SK-N-SH treated with all-trans-retinoic acid at 6 μM for 48 hours (cell line): ENCODE data around the gene NECTIN3.

Experiments used
- ATAC-seq: fragments of 200-7000 bp; cut with Tn5 transposase; 3 replicates; pipeline ENCODE4 v1.9.1; 2020; ENCODE audit warnings: mild to moderate bottlenecking, moderate library complexity
- ARNTL ChIP-seq: fragments of 450-650 bp; formaldehyde crosslinking; IDR thresholded peaks from 2 replicates; pipeline ENCODE4 v1.5.0; 2020; ENCODE audit warnings: low read depth, mild to moderate bottlenecking, moderate library complexity, borderline replicate concordance
- CREB5 ChIP-seq: fragments of 250-450 bp; sonication (Bioruptor Pico); IDR thresholded peaks from 2 replicates; pipeline ENCODE4 v1.5.1; 2020; ENCODE audit warnings: low read depth, mild to moderate bottlenecking, moderate library complexity
- CSRNP3 ChIP-seq: fragments of 250-450 bp; sonication (Bioruptor Pico); IDR thresholded peaks from 2 replicates; pipeline ENCODE4 v1.5.1; 2021; ENCODE audit warnings: mild to moderate bottlenecking, moderate library complexity
- ESRRG ChIP-seq: fragments of 250-450 bp; sonication (Bioruptor Pico); IDR thresholded peaks from 2 replicates; pipeline ENCODE4 v1.6.1; 2021; ENCODE audit warnings: mild to moderate bottlenecking
- GLIS3 ChIP-seq: fragments of 250-450 bp; sonication (Bioruptor Pico); IDR thresholded peaks from 2 replicates; pipeline ENCODE4 v1.5.0; 2020; ENCODE audit warnings: mild to moderate bottlenecking, moderate library complexity
- ISL1 ChIP-seq: fragments of 250-450 bp; sonication (Bioruptor Pico); IDR thresholded peaks from 2 replicates; pipeline ENCODE4 v2.1.2; 2022; ENCODE audit warnings: mild to moderate bottlenecking, moderate library complexity
- OSR1 ChIP-seq: fragments of 250-450 bp; sonication (Bioruptor Pico); IDR thresholded peaks from 2 replicates; pipeline ENCODE4 v1.8.0; 2022; ENCODE audit warnings: moderate library complexity, mild to moderate bottlenecking, inconsistent platforms
- PATZ1 ChIP-seq: fragments of 250-450 bp; sonication (Bioruptor Pico); IDR thresholded peaks from 2 replicates; pipeline ENCODE4 v1.8.0; 2020; ENCODE audit warnings: mild to moderate bottlenecking, moderate library complexity, borderline replicate concordance
- RARB ChIP-seq: fragments of 250-450 bp; sonication (Bioruptor Pico); IDR thresholded peaks from 2 replicates; pipeline ENCODE4 v1.8.0; 2021; ENCODE audit warnings: mild to moderate bottlenecking, moderate library complexity
- SNAI2 ChIP-seq: fragments of 250-450 bp; sonication (Bioruptor Pico); IDR thresholded peaks from 2 replicates; pipeline ENCODE4 v1.5.0; 2020; ENCODE audit warnings: mild to moderate bottlenecking, moderate library complexity
- TCF4 ChIP-seq: fragments of 250-450 bp; sonication (Bioruptor Pico); IDR thresholded peaks from 2 replicates; pipeline ENCODE4 v1.8.0; 2021; ENCODE audit warnings: mild to moderate bottlenecking, moderate library complexity, borderline replicate concordance
- TOX ChIP-seq: fragments of 250-450 bp; sonication (Bioruptor Pico); IDR thresholded peaks from 2 replicates; pipeline ENCODE4 v1.8.0; 2021; ENCODE audit warnings: mild to moderate bottlenecking, moderate library complexity, borderline replicate concordance
- TSHZ2 ChIP-seq: fragments of 250-450 bp; sonication (Bioruptor Pico); IDR thresholded peaks from 2 replicates; pipeline ENCODE4 v1.5.0; 2020; ENCODE audit warnings: mild to moderate bottlenecking, moderate library complexity
- ZFP3 ChIP-seq: fragments of 250-450 bp; sonication (Bioruptor Pico); IDR thresholded peaks from 2 replicates; pipeline ENCODE4 v1.5.0; 2020; ENCODE audit warnings: mild to moderate bottlenecking, moderate library complexity
- ZFP30 ChIP-seq: fragments of 450-650 bp; formaldehyde crosslinking; IDR thresholded peaks from 2 replicates; pipeline ENCODE4 v1.5.0; 2022; ENCODE audit warnings: mild to moderate bottlenecking, moderate library complexity
- ZNF70 ChIP-seq: fragments of 450-650 bp; formaldehyde crosslinking; IDR thresholded peaks from 2 replicates; pipeline ENCODE4 v1.5.0; 2020; ENCODE audit warnings: mild to moderate bottlenecking, moderate library complexity
- ZNF8 ChIP-seq: fragments of 450-650 bp; formaldehyde crosslinking; IDR thresholded peaks from 2 replicates; pipeline ENCODE4 v1.5.0; 2020; ENCODE audit warnings: mild to moderate bottlenecking, moderate library complexity

Gene NECTIN3

GRCh38 chr3:111200027-111200426 lies 128.4 kb downstream of the NECTIN3 start:
- TF ChIP-seq ZFP30 (CRISPR knock-in tag) (no peak), CREB5 (CRISPR knock-in tag) (no peak), CSRNP3 (CRISPR knock-in tag) (no peak), TCF4 (CRISPR knock-in tag) (no peak)
- ATAC-seq = no peak; the same call in 2 of the 3 replicates

GRCh38 chr3:111210003-111210711 lies 138.5 kb downstream of the NECTIN3 start:
- TF ChIP-seq ISL1 (CRISPR knock-in tag) (peak; percentile 92), ARNTL (CRISPR knock-in tag) (no peak), CREB5 (CRISPR knock-in tag) (no peak), SNAI2 (CRISPR knock-in tag) (no peak), CSRNP3 (CRISPR knock-in tag) (no peak)
- ATAC-seq = peak; percentile 75

- no peak for TF ChIP-seq TSHZ2
- no peak for TF ChIP-seq PATZ1 (CRISPR knock-in tag)
- TF ChIP-seq ZNF8 (CRISPR knock-in tag) = no peak
- TF ChIP-seq ZFP3 = no peak
- TF ChIP-seq OSR1 (CRISPR knock-in tag) = no peak
- no peak for TF ChIP-seq ISL1 (CRISPR knock-in tag)
- TF ChIP-seq RARB = no peak
- no peak for TF ChIP-seq TOX (CRISPR knock-in tag)
- TF ChIP-seq GLIS3 = no peak
- TF ChIP-seq ZNF70 = no peak
- TF ChIP-seq ESRRG (CRISPR knock-in tag) = no peak
- TF ChIP-seq CREB5 (CRISPR knock-in tag) = no peak
- no peak for ATAC-seq
These were observed 139.4 kb downstream of the NECTIN3 start for GRCh38 chr3:111210866-111211564.
